ENCODE measurements around the gene NPAS3.
A peak's percentile ranks its signal among the peaks of the same experiment; 100 is the strongest.

NPAS3 gene

GRCh38 chr14:33736299-33736825, 797.7 kb downstream of the NPAS3 start:
- DNase-seq: no peak

GRCh38 chr14:33736979-33737378, 798.3 kb downstream of the NPAS3 start:
- no peak for DNase-seq

DNA sequence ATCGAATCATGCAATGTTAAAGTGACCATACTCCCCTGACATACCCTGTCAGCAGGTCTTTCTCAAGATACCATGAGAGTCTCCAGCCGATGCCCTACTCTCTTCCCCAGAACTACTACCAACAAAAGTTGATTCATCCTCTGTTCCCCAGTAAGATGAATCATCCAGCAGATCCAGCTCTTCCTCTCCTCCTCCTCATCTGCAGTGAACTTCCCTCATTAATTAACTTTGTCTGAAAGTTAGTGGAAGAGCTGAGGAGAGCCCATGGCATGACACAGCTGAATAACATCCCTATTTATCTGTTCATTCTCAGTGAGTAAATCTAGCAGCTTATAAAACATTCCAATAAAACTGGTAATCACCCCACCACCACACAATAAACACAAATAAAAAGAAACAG, 798.8 kb downstream of the NPAS3 start:
- DNase-seq: peak; percentile 88

DNA sequence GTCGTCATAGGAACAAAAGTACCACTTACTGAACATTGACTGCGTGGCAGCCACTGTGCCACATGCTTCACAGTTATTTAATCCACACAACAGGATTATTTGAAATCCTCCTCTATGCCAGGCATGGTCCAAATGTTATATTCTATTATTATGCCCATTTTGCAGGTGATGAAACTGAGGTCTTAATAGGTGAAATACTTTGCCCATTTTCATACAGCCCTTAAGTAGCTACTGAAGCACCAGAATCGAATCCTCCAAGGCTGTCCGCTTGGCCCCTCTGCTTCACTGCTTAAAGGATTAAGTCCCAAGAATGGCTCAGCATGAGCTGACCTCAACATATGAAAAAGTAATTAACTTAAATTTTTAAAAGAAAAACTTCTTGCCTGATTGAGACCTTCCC, 799.4 kb downstream of the NPAS3 start:
- no peak for DNase-seq

- peak; percentile 8 for DNase-seq
Measured at GRCh38 chr14:33738491-33738890, 799.8 kb downstream of the NPAS3 start.

DNA sequence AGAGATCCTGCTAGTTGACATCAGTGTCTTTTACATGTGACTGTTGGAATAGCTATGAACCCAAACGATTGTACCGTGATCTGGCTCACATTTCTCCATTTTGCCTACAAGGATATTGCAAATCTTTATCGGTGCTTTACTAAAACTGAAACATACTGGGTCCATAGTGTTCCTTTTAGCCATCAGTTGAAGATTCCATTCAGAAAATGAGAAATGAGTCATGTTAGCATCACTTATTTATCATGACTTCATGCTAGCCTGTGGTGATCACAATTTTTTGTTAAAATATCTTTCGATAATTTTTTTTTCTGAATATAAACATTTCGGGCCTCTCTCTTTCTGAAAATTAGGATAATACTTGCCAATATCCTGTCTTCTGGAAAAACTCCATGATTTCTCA, 801.9 kb downstream of the NPAS3 start:
- DNase-seq: no peak

- peak; percentile 32 for DNase-seq
Measured at GRCh38 chr14:33742166-33742565, 803.5 kb downstream of the NPAS3 start.

DNA sequence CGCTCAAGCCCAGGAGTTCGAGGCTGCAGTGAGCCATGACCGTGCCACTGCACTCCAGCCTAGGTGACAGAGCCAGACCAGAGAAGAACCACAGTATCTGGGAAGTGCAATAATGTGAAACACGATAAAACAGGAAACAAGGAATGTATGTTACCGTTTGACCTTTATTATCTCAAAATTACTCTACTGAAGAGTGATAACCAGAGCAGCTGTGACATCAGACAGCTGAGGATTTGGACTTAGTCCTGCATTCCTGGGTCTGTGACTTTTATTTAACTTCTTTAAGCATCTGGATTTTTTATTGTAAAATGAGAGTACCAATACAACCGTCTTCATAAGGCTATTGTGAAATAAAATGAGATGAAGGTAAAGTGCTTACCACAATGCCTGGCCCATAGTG, 806.5 kb downstream of the NPAS3 start:
- peak; percentile 9 for DNase-seq

DNA sequence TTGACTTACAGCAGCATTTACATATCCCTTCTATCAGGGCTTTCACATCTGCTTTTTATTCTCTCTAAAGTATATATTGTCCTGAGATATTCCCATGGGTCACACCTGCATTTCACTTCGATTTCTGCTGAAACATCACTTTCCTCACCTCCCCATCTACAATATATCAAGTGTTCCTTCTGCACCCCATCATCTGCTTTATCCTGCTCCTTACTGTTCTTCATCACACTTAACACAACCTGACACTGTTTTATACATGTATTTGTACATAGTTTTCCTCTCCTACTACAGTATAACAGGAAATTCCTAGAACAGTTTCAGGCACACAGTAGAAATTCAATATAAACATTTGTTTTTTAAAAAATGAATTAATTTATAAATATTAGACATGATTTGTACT, 809.1 kb downstream of the NPAS3 start:
- DNase-seq: no peak

DNA sequence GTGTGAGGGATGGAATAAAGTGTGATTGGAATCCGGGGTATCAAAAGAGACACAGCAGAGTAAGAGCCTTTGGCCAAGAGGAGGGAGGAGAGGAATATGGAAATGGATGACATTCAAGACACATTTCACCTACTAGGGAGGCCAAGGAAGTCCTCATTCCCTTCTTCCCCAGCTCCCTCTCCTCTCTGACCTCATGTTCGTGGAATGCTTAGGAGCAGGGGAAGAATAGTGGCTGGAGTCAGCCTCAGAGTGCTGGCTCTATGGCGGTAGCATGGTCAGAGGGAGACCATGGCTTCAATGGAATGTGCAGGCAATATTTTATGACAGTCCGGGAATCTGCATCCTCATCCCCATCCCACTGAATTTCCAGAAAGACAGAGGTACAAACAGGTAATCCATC, 815.6 kb downstream of the NPAS3 start:
- peak; percentile 73 for DNase-seq

DNA sequence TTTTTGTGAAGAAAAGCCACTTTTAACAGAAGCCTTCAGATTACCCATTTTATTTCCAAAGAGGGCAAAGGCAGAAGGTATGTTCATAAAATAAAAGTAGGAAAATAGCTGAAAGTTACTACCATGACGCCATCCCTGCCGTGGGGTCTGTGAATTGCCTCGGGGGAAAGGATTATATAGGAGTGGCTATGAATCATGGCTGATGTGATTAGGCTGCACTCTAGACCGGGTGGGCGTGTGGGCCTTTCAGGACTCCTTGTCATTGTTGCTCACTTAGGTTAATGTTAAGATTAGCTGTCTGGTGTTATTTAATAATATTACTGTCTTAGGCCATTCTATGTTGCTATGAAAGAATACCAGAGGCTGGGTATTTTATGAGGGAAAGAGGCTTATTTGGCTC, 816.7 kb downstream of the NPAS3 start:
- DNase-seq: peak; percentile 35

- no peak for DNase-seq
Measured at GRCh38 chr14:33756833-33757232, 818.2 kb downstream of the NPAS3 start.

DNA sequence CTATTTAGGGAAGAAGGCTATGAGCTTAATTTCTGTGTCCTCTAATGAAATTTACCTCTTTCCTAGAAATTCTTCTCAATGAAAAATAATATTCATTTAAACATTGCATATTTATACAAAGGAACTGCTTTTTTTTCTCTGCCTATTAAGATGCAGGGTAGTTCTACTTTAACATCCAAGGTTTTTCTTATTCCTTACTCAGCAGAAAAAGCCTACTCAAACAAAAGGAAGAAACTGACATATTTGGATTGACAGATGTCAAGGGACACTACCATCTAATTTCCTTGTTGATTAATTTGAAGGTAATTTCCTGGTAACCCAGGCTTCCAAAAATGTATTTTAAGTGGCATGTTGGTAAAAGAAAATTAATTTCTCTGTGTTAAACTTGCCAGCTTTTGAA, 819.9 kb downstream of the NPAS3 start:
- no peak for DNase-seq

- no peak for DNase-seq
Measured at GRCh38 chr14:33762161-33762851, 823.6 kb downstream of the NPAS3 start.

DNA sequence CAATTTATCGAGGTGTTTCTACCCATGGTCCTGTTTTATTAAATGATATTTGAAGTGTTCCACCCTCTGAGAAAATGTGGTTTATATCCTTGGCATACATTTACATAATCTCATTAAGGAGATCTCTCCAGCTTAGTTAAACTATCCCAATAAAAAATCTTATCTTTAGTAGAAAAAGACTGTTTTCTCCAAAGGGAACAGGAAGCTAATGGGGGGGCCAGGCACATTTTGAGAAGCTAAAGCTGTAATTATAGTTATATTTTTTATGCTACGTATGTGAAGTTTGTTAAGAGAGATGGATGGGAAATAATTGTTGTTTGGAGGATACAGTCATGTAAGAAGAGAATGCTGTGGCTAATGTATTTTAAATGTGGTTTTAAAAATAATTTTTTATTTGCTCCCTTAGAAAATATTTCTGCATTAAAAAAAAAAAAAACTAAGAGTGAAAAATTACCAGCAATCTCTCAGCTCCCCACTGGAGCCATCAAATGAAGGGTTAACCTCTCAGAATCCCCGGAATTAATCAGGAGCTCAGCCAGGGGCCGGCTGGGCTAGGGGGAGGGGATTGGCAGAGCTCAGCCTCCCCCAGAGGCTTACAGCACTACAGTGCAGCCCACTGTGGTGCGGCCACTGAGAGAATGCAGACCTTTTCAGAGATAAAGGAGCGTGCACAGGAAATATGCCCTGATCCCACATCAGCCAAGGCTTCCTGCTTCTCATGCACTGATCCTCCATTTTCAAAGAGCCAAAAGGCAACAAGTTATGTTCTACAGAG, 826.4 kb downstream of the NPAS3 start:
- DNase-seq: no peak

DNA sequence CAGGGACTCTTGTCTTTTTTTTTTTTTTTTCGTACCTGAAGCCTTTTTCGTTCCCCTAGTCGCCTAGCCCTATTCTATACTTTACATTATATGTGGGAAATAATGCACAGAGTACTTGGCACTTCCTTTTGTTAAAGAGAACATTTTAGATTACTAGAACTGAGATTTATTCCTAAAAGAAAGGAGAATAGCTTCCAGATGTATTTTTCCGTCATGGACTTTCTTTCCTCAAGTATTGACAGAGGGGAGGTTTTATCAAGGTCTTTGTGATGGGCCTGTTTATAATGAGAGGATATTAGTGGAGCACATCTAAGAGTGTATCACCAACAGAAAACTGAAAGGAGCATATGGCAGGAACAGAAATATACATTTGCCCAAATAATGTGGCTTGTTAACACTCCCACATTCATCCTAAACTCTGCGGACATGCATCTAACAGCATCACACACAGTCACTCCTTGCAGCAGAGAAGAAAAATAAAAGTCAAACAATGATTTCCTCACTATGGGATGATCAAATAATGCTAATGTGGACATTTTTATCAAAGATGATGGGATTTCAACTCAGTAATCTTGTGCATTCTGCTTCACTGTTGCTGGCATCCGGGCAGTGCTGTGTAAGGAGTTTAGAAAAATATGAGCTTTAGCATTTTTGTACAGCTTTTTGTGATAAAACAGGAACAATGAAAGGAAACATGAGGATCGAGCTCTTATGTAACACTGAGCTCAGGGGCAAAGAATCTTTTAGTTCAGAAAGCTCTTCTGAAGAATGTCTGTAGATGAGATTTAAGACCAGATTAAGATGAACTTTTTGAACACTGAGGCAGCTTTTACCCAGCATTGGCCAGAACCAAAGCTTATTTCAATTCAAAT, 829.1 kb downstream of the NPAS3 start:
- DNase-seq: peak; percentile 17

- DNase-seq: no peak
Measured at GRCh38 chr14:33768458-33768830, 829.8 kb downstream of the NPAS3 start.

- no peak for DNase-seq
Measured at GRCh38 chr14:33773205-33774030, 834.7 kb downstream of the NPAS3 start.

DNA sequence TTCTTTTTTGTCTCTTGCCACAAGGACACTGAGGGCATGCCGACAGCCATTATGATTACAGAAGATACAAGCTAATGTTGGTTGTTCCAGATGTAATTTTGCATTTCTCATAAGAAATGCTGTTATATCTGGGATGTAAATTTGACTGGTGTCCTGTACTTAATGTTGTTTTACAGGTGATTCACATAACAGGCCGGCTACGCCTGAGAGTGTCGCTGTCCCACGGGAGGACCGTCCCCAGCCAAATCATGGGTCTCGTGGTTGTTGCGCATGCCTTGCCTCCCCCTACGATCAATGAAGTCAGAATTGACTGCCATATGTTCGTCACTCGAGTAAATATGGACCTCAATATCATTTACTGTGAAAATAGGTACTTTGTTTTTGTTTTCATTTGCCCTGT, 835.5 kb downstream of the NPAS3 start:
- no peak for DNase-seq

- no peak for DNase-seq
Measured at GRCh38 chr14:33774723-33775470, 836.2 kb downstream of the NPAS3 start.

DNA sequence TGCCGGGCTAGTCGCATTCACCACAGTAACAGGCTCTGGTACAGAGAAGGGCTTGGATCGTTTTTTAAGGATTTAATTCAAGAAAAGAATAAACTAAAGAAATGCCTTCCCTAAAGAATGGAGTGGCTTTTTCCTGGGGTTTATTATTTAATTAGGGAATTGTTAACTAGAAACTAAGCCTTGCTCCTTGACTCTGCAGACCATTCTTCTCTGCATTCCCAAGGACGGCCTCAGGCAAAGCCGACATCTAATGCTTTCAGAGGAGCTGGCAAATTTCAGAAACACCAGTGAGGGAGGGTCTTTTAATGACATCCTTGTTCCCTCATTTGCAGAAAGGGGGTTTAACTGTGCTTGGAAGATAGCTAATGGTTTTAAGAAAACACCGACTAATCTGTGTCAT, 838.2 kb downstream of the NPAS3 start:
- no peak for DNase-seq

GRCh38 chr14:33777681-33778080, 839.0 kb downstream of the NPAS3 start:
- peak; percentile 49 for DNase-seq

Data from NCI-H226 (cell line).